Osteocyte (in vitro differentiated cells): ENCODE data around the gene SLC26A3. TPM values are rescaled to one million over a fixed set of nuclear protein-coding genes. Genes with fewer than 3 reads are reported as not detected.

Experiments used
- DNase-seq: peaks from one replicate; pipeline ENCODE4 v3.0.0; 2021; ENCODE audit warnings: mixed read lengths; ENCODE audit not compliant: unreplicated experiment; ENCODE audit errors: extremely low spot score
- H3K27ac Mint-ChIP-seq: one replicate; pipeline ENCODE4 v1.8.0; 2021; ENCODE audit warnings: mild to moderate bottlenecking, mixed read lengths; ENCODE audit not compliant: unreplicated experiment
- H3K27me3 Mint-ChIP-seq: one replicate; pipeline ENCODE4 v1.8.0; 2021; ENCODE audit warnings: mixed read lengths; ENCODE audit not compliant: unreplicated experiment
- H3K36me3 Mint-ChIP-seq: one replicate; pipeline ENCODE4 v1.8.0; 2021; ENCODE audit warnings: mixed read lengths; ENCODE audit not compliant: unreplicated experiment
- H3K4me1 Mint-ChIP-seq: one replicate; pipeline ENCODE4 v1.8.0; 2021; ENCODE audit warnings: mixed read lengths; ENCODE audit not compliant: unreplicated experiment
- H3K4me3 Mint-ChIP-seq: one replicate; pipeline ENCODE4 v1.8.0; 2021; ENCODE audit warnings: mild to moderate bottlenecking, moderate library complexity, mixed read lengths; ENCODE audit not compliant: unreplicated experiment
- H3K9me3 Mint-ChIP-seq: one replicate; pipeline ENCODE4 v1.8.0; 2021; ENCODE audit warnings: mixed read lengths; ENCODE audit not compliant: unreplicated experiment
- CTCF ChIP-seq: fragments of 200-600 bp; sonication (generic); IDR thresholded peaks from 2 replicates; pipeline ENCODE4 v1.5.0; 2021; ENCODE audit warnings: antibody characterized with exemption, mild to moderate bottlenecking, moderate library complexity
- total RNA-seq: library from RNA; stranded (reverse); gene quantifications from 2 replicates; pipeline ENCODE4 v1.2.1, GENCODE V29; 2021

The SLC26A3 gene
- total RNA-seq, 1 donor from 2014 or later = not detected

GRCh38 chr7:107715531-107715930, 87.5 kb downstream of the SLC26A3 start:
- H3K27me3 Mint-ChIP-seq = peaks cover 26% of the 10 kb centered on the region
- H3K27ac Mint-ChIP-seq = no peak overlapping the region
- H3K36me3 Mint-ChIP-seq = no peaks in the 10 kb centered on the region
- no peak for DNase-seq
- no peak overlapping the region for H3K4me3 Mint-ChIP-seq
- H3K9me3 Mint-ChIP-seq = no peaks in the 10 kb centered on the region
- no peaks in the 10 kb centered on the region for H3K4me1 Mint-ChIP-seq
- no peak for TF ChIP-seq CTCF

Other genes starting within 250 kb of the SLC26A3 start
- gene COG5, start 239.3 kb downstream of the SLC26A3 start, total RNA-seq = 44.7 and 47.0 TPM in 2 replicates
- gene DUS4L, start 239.3 kb downstream of the SLC26A3 start, total RNA-seq = 7.9 and 9.1 TPM in 2 replicates
- gene BCAP29, start 223.0 kb downstream of the SLC26A3 start, total RNA-seq = 59.5 and 62.5 TPM in 2 replicates
- 0.37 and 0.51 TPM in 2 replicates for gene SLC26A4, start 142.4 kb downstream of the SLC26A3 start, total RNA-seq
- 23.8 and 26.2 TPM in 2 replicates for gene CBLL1, start 59.1 kb downstream of the SLC26A3 start, total RNA-seq
- gene DLD, start 88.0 kb upstream of the SLC26A3 start, total RNA-seq = 56.8 and 59.8 TPM in 2 replicates
- gene LAMB1, start 199.9 kb upstream of the SLC26A3 start, total RNA-seq = 952 and 1,014 TPM in 2 replicates